ENCODE measurements around the gene JAK1.
"Not testable (repeated sequence)": the region's sequence is repeated elsewhere in the genome, so short reads cannot be mapped to it uniquely, and the experiment has no call there.

Gene JAK1
- 644 to 840 (median 753) reads per million in 4 donors for total RNA-seq

DNA sequence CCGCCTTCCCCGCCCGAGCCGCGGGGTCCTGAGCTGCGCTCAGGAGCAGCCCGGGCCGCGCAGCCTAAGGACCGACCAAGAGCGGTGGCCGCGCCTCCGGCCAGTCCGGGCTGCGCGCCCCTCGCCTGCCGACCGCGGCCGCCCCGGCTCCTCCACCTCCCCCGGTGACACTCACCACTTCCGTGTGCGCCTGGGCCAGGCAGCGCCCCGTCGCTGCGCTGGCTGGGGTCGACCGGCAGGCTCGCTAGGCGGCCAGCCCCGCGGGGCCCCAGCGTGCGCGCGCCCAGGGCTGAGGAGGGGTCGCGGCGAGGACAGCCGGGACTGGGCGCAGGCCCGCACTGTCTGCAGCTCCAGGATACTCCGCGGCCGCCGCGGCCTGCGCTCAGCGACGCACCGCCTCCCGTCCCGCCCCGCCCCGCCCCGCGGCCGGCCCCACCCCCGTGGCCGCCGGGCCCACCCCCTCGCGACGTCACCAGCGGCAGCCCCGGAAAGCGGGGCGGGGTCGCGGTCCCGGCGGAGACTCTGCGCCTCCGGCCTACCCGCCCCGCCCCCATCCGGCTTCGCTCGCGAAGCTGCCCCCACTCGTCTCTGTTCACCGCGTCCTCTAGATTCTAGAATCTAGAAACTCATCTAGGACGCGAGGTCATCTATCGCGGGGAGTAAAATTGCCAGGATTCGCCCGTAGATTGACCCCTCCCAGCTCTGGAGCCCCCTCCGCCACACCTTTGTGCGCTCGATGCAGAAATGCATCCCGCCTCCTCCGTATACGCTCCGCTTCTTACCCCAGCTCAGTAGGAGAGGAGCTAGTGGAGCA, at the start of gene JAK1:
Gene JAK1, minus strand, starts transcription at position 392 of the 814 bp plus-strand sequence. CDS start 80,285 bp downstream, outside the sequence.
- DNase-seq, result peak; percentile 85 to 94 (median 89)

DNA sequence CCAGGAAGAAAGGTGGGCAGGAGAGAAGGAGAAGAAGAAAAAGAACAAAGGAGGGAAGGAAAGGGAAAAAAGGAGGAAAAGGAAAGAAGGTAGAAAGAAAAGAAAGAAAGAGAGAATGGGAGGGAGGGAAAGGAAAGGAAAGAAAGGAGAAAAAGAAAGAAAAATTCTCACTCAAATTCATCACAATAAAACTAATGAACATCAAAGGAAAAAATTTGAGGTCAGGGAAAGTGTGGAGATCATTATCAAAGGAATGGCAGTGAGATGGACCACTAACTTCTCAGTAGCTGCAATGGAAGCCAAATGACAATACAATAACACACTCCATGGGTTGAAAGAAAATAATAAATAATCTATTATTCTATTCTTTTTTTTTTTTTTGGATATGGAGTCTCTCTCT, 48.0 kb upstream of the JAK1 start:
- no peak for DNase-seq

DNA sequence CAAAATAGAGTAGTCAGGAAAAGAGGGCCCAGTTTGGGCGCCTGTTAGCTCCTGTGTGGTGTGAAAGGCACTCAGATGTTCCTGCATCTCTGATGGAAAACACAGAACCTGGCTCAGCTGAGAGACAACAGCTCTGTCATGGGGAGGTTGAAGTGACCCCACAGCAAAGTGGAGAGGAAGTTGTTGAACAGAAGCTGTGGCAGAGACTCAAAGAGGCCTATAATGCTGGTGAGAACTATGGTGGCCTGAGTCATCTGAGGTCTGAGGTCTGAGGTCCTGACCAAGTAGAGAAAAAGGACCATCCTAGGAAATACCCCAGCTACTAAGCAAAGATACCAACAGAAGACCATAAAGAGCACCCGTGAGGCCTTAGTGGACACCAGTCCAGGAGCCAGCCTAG, 45.6 kb upstream of the JAK1 start:
- DNase-seq, result no peak

DNA sequence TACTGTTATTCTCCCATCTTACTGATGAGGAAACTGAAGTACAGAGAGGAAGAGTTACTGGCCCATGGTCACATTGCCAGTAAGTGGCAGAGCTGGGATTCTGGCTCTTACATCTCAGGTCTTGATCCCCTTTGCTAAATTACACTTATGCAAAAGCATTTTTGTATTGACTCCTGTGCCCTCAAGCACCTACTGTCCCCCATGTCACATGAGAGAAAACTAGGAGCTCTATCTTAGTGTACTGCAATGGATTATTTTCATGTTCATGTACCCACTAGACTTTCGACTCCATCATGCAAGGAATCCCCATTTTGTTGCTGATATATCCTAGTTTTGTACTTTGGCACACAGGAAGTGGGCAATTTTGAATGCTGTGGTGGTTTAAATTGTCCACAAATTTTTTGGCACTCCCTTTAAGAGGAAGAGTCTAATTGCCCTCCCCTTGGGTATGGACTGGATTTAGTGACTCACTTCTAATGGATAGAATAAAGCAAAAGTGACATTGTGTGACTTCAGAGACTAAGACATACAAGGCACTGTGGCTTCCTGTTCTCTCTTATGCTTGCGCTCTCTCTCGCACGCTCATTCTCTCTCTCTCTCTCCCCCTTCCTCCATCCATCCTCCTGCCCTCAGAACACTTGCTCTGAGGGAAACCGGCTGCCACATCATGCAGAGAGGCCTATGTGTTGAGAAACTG, 43.5 kb upstream of the JAK1 start:
- peak in 1 of 5 donors; percentile 29 for DNase-seq

DNA sequence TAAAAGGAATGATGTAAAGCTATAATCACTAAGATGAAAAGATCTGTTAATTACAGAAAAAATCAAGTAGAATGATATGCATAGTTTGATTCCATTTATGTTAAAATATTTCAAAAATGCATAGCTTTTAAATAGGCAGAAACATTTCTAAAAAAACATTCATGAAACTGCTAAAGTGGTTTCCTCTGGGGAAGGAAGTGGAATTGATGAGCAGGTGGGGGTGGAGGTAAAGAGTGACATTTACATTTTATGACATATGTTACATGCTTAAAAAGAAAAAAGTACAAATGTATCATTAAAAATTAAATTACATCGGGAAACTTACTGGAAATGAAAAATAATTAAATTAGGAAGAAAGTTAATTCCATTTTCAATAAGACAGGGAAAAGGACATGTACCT, 42.8 kb upstream of the JAK1 start:
- DNase-seq, result peak in 1 of 5 donors; percentile 27

DNA sequence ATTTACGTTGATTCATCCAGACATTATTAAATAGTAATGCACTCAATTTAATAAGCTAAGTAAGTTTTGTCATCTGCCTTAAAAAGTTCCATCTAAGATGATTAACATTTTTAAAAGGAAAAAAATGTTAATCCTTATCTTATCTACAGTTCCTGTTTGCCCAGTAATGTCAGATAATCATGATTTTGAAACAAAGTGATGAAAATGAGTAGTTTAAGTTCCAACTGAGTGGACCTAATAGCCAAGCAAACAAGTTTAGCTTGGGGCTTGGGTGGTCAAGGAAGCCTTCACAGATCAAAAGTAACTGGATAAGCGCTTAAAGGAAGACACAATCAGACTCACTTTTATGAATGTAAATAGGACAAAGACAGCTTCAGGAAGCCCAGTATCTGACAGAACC, 40.5 kb upstream of the JAK1 start:
- DNase-seq, result no peak

DNA sequence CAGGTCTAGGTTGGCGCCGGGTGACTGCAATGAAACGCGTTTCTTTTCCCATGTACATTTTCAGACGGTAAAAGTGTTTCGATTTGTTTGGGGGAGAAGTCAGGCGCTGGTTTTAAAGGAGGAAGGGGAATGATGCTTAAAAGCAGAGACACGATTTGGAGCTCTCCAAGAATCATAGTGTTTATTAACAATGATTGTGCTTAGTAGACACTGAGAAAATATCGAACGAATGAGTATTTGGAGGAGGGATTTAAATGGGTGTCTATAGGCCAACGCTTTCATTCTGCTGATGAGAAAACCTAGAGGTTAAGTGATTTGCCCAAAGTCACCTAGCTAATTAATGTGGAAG, 36.9 kb upstream of the JAK1 start:
- DNase-seq, result peak in 1 of 5 donors; percentile 7

DNA sequence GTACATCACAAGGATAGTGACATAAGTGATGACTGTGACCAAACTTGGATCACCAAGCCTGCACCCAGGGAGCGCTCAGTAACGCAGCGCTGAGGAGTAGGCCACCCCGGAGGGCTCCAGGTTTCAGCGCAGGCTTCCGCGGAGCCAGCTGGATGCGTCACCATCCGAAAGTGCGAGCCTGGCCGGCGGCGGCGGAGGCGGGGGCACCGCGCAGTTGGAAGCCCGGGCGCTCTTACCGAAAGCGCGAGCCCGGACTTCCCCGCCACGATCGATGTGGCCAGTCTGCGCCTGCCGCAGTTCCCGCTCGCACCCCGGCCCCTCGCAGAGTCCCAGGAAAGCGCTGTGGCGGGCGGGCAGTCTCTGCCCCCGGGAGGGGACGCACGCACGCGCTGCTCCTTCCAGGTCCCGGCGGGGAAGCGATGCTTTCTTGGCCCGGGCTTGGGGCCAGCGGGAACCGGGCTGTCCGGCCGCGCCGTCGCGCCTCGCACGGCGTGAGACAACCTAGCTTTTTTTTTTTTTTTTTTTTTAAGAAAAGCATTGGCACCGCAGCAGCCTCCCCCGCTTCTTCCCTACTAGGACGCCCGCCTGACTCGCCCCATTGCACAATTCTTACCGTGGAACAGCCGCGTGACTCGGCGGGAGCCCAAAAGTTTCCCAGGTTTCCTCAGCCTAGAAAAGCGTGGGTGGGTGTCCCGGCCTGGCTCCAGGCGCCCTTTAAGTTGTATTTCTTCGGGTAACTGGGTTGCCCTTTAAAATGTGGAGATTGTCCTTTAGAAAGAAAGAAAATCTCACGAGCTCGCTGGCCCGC, 36.4 kb upstream of the JAK1 start:
- DNase-seq, result peak; percentile 55 to 73 (median 62)

DNA sequence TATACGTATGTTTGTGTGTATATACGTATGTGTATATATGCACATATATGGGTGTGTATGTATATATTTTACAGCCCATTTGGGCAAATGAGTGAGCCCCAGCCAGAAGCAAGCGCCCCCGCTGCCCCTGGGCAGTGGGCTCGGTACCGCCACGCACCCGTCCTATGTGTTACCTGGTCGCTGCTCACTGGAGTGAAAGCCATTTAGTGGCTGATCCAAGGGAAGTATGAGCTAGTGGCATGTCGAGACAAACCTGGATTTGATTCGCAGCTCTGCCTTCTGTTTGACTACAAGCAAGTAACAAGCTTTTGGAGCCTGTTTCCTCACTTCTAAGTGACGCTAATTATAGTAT, 35.8 kb upstream of the JAK1 start:
- DNase-seq, result no peak

DNA sequence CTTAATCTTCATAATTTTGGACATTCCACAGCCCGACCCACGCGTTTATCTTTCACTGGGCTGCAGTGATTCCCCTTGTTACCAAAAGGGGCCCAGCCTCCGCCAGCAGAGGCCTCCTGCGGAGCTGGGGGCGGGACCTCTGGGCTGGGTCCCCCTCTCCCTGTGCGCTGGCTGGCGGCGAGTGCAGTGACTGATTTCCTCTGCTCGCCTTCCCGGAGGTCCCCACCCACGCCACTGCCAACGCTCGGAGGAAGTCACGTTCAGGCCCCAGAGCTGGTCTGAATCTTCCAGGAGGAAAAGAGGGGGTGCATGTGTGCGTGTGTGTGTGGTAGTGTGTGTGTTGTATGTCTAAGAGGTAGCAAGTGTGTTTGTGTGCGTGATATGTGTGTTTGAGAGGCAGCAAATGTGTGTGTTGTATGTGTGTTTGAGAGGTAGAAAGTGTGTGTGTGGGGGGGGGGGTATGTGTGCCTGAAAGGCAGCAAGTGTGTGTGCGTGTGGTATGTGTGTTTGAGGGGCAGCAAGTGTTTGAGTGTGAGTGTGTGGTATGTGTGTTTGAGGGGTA, 35.0 kb upstream of the JAK1 start:
- DNase-seq, result peak; percentile 49 to 82 (median 58)

DNA sequence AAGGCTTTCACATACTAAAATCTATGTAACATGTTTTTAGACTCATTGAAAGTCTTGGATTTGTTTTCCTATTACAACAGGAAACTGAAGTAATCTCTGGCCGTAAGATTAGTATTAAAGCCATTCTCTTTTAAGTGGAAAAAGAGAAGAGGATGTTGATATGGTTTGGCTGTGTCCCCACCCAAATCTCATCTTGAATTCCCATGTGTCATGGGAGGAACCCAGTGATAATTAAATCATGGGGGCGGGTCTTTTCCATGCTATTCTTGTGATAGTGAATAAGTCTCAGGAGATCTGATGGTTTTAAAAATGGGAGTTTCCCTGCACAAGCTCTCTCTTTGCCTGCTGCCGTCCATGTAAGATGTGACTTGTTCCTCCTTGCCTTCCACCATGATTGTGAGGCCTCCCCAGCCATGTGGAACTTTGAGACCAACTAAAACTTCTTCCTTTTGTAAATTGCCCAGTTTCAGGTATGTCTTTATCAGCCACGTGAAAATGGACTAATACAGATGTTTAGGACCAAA, 32.1 kb upstream of the JAK1 start:
- DNase-seq, result not testable (repeated sequence)

DNA sequence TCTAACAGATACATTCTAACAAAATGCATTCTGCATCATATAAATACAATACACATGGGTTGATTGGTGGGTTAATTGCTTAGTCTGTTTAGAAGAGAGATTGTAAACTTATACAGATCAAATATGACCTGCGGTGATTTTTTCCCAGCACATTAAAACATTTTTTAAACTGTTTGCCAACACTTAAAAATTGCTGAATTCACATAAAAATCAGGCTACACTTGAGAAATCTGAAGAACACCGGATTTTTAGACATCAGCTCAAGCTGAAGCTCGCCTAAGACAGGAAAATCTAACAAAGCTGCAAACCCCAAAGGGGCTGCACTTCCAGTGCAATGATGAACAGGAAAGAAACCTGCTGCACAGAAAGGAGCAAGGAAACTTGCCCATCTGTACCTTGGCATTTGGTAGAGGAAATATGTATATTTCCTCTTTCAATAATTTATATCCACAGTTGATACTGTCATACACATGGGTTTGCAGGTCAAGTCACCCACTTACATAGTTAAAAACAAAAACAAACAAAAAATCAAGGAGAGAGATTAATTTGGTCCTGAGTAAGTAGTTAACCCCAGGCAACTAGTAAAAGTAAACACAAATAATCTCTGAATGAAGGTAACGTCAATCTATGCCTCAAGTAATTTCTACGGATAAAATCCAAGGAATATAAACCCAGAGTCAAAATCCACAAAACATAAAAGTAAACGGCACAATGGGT, 30.4 kb upstream of the JAK1 start:
- DNase-seq, result no peak

DNA sequence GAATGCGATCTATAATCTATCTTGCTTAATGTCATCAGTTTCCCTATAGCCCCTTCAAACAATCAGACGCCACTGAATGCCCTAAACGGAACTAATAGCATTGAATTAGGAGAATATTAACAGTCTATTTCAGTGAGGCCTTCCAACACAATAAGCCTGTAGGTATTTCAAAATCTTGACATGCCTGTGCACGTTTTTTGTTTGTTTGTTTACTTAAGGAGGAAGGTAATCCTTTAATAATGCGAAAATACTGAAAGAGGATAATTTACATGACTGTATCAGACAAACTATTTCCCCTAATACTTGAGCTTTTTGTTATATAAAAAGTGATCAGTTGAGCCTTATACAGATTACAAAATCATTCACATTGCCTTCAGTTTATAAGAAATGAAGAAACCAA, 29.0 kb upstream of the JAK1 start:
- DNase-seq, result no peak

DNA sequence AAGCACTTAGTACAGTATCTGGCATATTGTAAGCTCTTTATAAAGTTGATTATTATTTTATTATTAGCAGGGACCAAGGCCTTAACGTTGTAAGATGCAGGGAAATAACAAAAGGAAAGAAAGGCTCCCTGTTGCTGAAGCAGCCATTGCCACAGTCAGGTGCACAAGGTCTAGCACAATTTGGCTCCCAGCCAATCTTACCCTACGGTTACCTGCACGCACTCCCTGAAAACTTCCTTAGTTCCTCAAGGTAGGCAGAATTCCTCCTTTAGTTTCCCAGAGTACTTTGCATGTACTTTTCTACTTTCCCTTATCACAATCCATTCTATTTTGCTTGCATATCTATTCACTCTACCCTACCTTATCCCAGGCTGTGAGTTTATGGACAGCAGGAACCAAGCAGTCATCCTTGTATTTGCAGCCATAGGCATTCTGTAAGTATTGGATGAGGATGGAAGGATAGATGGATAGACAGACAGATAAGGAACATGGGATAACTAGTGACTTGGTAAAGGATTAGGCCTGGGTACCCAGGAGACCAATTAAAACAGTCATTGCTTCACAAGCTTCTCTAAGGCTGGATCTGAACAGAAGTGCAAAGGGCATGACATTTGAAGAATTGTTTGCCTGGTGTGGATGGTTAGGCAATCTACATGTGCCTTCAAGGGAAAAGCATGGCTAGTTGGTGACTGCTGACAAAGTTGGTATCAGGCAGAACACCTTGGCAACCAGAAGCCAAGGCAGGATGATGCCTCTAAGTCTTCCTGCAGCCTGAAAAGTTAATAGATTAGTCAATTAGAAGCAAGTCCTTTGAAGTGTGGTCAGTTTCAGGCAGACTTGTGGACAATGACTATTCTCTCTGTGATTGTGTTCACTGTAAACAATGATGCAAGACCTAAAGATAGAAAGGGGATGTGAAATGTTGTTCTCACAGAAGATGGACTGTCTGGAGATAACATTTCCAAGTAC, 20.8 kb upstream of the JAK1 start:
- no peak for DNase-seq

DNA sequence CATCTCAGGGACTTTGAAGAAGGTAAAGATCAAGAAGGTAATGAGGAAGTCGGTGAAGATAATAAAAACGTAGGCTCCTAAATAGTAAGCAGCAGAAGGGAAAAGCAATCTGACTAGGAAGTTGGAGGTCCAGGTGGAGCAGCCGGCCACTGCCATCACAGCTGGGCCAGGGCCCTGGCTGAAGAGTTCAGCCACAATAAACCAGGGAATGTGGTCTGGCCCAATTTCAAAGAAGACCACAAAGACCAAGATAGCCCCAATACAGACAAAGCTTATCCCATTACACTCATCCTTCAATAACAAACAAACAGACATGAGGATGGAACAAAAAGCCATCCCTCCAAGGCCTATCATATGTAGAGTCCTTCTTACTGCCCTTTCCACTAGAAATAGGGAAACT, 18.4 kb upstream of the JAK1 start:
- no peak for DNase-seq

DNA sequence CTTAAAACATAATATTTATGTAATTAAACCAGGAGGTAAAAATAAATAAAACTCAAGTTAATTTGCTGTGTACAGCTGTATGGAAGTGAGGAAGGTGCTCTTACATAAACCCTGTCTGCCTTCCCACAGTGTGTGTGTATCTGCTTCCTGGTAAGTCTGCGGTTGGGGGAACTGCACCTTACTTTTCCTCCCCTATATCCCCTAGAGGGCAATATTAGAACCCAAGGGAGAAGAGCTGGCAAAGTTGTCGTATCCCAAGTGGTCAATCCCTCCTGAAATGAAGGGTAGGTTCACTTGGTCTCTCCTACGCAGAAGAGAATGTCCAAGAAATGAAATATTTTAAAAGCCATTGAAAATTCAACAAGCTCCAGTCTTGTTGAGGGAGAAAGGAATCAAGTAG, 17.8 kb upstream of the JAK1 start:
- no peak for DNase-seq

DNA sequence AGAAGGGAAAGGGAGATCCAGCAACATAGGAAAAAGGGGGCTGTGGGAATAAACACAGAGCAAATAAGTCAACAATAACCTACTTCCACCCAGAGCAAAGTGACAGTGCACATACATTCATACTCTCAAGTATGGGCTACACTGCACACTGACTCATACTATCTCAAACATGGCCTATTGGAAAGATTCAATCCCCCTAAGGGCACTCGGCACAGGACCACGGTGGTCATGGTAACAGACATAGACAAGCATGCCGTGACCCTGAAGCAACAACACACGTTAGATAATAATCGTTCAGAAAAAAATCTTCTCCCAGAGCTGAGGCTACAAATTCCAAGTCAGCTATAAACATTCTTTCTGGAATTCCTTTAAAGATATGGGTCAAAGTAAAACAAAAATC, 16.8 kb upstream of the JAK1 start:
- no peak for DNase-seq

DNA sequence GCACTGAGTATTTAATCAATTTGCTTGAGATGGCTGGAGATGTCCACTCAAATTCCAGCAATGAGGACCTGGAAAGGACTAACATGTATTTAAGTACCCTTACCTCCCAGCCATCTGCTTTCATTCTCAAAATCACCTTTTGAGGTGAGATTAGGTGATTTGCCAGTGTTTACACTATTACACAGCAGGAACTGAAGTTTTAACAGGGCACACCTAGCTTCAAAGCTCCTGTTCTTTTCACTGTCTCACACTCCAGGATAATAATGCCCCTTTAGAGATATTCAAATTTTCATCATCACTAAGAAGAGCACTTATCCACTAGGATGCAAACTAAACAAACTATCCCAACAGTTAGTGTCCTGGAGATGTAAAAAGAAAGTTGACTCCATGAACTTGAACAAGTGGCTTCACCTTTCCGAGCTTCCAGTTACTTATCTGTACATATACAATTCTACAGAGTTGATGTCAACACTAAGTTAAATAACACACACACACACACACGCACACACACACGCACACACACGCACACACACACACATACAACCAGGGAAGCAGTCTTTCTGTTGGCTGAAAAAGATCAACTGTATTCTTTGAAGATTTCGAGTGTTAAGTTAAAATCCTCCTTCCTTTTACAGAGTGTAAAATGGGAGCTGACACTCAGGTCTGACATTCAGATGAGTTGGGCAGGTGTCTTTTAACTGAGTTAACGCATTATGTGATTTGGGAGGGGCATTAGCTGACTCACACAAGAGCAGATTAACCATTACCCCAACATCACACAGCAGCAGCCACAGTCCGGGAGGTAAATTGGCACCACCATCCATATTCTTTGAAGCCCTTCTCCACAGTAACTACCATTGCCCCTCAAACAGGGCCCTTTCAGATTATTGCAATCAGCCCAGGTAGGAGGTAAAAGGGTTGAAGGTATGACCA, 15.5 kb upstream of the JAK1 start:
- DNase-seq, result no peak

DNA sequence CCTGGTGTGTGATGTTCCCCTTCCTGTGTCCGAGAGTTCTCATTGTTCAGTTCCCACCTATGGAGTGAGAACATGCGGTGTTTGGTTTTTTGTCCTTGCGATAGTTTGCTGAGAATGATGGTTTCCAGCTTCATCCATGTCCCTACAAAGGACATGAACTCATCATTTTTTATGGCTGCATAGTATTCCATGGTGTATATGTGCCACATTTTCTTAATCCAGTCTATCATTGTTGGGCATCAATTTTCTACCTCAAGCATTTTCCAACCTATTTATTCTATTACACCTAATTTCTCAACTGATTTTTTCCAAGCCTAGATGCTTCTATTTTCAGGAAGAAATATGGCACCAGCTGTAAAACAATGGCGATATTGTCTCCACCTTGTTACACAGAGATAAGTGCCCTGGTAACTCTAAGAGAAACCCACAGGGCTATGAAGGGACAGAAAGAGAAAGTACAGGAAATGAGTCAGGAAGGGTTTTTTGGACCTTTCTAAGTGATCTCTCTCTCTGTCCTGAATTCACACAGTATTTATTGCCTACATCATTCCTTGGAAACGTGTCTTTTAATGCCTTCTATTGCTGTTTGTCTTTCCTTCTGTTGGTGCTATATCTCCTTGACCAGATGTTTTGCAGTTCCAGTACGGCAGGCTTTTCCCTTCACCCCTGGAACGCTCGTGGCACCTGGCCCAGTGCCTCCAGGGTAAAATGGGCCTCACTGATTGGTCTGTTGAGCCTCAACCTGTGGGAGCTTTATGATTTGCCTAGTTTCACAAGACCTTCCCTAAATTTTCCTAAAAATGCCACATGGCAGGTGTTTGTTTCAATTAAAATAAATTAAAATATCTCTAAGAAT, 14.6 kb upstream of the JAK1 start:
- no peak for DNase-seq
